PC-3 (cell line): ENCODE results near the gene GATA2.

Source experiments
- EZH2 ChIP-seq: fragments of 300-600 bp; sonication (generic); IDR thresholded peaks from one replicate; pipeline ENCODE4 v1.6.1; 2017; ENCODE audit warnings: antibody characterized with exemption, mild to moderate bottlenecking, low read length; ENCODE audit not compliant: unreplicated experiment
- EZH2phosphoT487 ChIP-seq: fragments of 300-600 bp; sonication (generic); IDR thresholded peaks from 2 replicates; pipeline ENCODE4 v1.6.1; 2018; ENCODE audit warnings: mild to moderate bottlenecking, antibody characterized with exemption, low read length, borderline replicate concordance
- TF ChIP-seq, protein P1 (sequence below): fragments of 300-600 bp; sonication (generic); conservative IDR thresholded peaks from 2 replicates; pipeline ENCODE4 v1.5.1; 2017; ENCODE audit warnings: antibody characterized with exemption, low read depth, mild to moderate bottlenecking, low read length

DNA sequence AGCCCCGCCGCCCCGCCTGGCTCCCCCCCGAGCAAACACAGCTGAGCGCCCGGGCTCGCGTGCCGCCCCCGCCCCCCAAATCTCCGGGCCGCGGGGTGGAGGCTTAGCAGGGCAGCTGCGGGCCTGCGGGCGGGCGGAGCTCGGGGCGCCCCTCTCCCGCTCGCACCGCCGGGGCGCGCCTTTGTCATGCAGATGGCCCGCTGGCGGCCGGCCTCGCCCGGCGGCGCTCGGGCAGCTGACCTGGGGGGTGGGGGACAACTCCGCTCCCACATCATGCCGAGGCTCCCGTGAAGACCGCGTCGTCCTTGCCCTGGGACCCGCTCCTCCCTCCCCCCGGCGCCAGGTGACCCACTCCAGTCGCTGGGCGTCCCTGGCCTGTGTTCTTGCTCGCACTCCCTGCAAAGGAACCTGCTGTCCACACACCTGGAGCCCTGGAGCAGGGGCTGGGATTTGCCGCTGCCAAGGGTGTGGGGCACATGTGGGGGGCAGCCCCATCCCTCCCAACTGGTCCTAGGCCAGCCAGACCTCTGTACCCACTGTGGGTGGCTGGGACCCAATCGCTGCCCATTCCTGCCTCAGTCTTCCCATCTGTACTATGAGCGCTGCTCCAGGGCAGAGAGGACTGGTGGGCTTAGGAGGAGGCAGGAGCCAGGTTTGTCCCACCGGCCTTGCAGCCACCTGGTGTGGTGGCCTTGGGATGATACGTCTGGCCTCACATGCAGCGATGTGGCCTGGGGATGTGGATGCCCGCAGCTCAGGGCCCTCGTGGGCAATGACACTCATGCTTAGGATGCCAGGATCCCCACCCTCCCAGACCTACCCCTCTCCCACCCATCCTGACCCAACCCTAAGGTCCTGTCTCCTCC lies 59.8 kb downstream of the GATA2 start:
- TF ChIP-seq EZH2 (no peak), EZH2phosphoT487 (no peak)
- TF ChIP-seq, protein P1, sequence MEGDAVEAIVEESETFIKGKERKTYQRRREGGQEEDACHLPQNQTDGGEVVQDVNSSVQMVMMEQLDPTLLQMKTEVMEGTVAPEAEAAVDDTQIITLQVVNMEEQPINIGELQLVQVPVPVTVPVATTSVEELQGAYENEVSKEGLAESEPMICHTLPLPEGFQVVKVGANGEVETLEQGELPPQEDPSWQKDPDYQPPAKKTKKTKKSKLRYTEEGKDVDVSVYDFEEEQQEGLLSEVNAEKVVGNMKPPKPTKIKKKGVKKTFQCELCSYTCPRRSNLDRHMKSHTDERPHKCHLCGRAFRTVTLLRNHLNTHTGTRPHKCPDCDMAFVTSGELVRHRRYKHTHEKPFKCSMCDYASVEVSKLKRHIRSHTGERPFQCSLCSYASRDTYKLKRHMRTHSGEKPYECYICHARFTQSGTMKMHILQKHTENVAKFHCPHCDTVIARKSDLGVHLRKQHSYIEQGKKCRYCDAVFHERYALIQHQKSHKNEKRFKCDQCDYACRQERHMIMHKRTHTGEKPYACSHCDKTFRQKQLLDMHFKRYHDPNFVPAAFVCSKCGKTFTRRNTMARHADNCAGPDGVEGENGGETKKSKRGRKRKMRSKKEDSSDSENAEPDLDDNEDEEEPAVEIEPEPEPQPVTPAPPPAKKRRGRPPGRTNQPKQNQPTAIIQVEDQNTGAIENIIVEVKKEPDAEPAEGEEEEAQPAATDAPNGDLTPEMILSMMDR = no peak
